GM19395 (cell line): Measurements from ENCODE around the gene PIP4K2A.
A peak's percentile ranks its signal among the peaks of the same experiment; 100 is the strongest.

ENCODE experiments used
- ATAC-seq: cut with Tn5 transposase; IDR thresholded peaks from one replicate; pipeline ENCODE4 v1.9.1; 2021; ENCODE audit warnings: mild to moderate bottlenecking, moderate library complexity; ENCODE audit not compliant: unreplicated experiment

Gene PIP4K2A

GRCh38 chr10:22670788-22671187 lies 43.6 kb downstream of the PIP4K2A start:
- no peak for ATAC-seq

GRCh38 chr10:22669163-22669711 lies 45.1 kb downstream of the PIP4K2A start:
- peak; percentile 56 for ATAC-seq

- no peak for ATAC-seq
Observed at GRCh38 chr10:22667093-22667480, 47.3 kb downstream of the PIP4K2A start.

GRCh38 chr10:22666287-22667092 lies 47.9 kb downstream of the PIP4K2A start:
- ATAC-seq: peak; percentile 87

GRCh38 chr10:22665329-22665728 lies 49.0 kb downstream of the PIP4K2A start:
- no peak for ATAC-seq

- no peak for ATAC-seq
Observed at GRCh38 chr10:22662733-22663330, 51.5 kb downstream of the PIP4K2A start.

- ATAC-seq: no peak
Observed at GRCh38 chr10:22659866-22660265, 54.5 kb downstream of the PIP4K2A start.

- no peak for ATAC-seq
Observed at GRCh38 chr10:22658745-22659410, 55.5 kb downstream of the PIP4K2A start.

- ATAC-seq: no peak
Observed at GRCh38 chr10:22657566-22658225, 56.7 kb downstream of the PIP4K2A start.

GRCh38 chr10:22657024-22657423 lies 57.4 kb downstream of the PIP4K2A start:
- ATAC-seq: no peak

- ATAC-seq: no peak
Observed at GRCh38 chr10:22656036-22656435, 58.3 kb downstream of the PIP4K2A start.

- no peak for ATAC-seq
Observed at GRCh38 chr10:22655312-22655981, 58.9 kb downstream of the PIP4K2A start.

- ATAC-seq: no peak
Observed at GRCh38 chr10:22652988-22653481, 61.3 kb downstream of the PIP4K2A start.

GRCh38 chr10:22651276-22651980 lies 63.0 kb downstream of the PIP4K2A start:
- ATAC-seq: peak; percentile 39

- no peak for ATAC-seq
Observed at GRCh38 chr10:22649994-22650393, 64.4 kb downstream of the PIP4K2A start.

GRCh38 chr10:22649390-22649841 lies 65.0 kb downstream of the PIP4K2A start:
- ATAC-seq: no peak

- no peak for ATAC-seq
Observed at GRCh38 chr10:22648547-22648961, 65.8 kb downstream of the PIP4K2A start.

GRCh38 chr10:22647244-22647643 lies 67.1 kb downstream of the PIP4K2A start:
- no peak for ATAC-seq

- peak; percentile 73 for ATAC-seq
Observed at GRCh38 chr10:22646388-22646853, 68.0 kb downstream of the PIP4K2A start.
